ENCODE data around the gene TMEM120A.

DNA sequence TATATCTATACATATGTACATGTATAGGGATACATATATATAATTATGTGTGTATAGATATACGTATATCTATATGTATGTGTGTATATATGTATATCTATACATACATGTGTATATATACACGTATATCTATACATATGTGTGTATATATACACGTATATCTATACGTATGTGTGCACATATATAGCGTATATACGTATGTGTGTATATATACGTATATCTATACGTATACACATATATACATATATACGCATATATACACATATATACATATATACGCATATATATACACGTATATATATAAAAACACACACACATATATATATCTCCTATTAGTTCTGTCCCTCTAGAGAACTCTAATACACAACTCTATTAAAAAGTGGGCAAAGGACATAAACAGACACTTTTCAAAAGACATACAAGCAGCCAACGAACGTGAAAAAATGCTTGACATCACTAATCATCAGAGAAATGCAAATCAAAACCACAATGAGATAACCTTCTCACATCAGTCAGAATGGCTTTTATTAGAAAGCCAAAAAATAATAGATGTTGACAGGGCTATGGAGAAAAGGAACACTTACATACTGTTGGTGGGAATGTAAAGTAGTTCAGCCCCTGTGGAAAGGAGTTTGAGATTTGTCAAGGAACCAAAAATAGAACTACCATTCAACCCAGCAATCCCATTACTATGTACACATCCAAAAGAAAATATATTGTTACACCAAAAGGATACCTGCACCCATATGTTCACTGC is 22.0 kb upstream of the TMEM120A start:
- TF ChIP-seq GATA3 (IDR thresholded peaks at IDR 0.05; ENCODE audit: low read depth, low read length): no peak
- TF ChIP-seq GATA2 (IDR thresholded peaks at IDR 0.05; ENCODE audit: low read depth, low read length): no peak
